ENCODE measurements around the gene PRKAG2.

The PRKAG2 gene

DNA sequence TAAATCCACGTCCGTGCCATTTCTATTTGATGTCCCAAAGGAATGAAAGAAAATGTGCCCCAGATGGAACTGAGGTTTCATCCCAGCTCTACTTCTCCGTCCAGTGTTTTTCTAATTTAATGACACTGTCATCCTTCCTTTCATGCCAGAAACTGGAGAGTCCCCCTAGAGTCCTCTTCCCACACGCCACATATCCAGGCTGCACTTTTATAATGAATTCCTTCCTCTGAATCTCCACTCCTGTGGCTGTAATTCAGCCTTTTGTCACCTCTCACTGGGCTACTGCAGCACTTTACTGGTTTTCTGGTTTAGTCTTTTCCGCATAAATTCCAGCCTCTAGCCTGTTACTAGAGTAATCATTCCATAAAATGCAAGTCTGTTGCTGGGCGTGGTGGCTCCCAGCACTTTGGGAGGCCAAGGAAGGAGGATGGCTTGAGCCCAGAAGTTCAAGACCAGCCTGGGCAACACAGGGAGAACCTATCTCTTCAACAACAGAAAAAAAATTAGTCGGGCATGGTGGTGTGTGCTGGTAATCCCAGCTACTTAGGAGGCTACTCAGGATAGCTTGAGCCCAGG lies 214.6 kb downstream of the PRKAG2 start:
- peaks cover 0 to 7% (median 6%) of the 10 kb centered on the region in 10 experiments; a peak in 14 of 20 replicates for H3K4me1 ChIP-seq
- H3K9me3 ChIP-seq (replicated peaks in 1 of 11) = peaks cover 3 to 14% (median 9%) of the 10 kb centered on the region in 11 experiments; a peak in 15 of 22 replicates
- no peak for TF ChIP-seq Cebpa-rat (IDR thresholded peaks at IDR 0.05)

DNA sequence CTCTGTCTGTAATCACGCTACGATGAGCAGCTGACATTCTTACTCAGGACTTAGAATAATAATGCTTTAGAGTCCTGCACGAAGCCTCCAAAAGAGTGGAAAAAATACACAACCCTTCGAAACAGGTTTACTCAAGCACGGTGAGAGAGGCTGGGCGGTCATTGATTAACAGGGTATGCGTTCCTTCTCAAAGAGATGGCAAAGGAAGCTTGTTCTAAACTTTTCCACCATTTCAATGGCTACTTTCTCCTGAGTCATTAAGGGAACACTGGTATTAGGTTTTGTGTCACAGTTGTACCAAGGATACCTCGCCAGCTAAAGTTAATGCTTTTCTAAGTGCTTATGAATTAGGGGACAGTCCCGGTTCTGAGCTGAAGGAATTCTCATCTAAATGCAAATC lies 215.3 kb downstream of the PRKAG2 start:
- Histone ChIP-seq H3K4me3 (no peak overlapping the region), H3K4me2 (no peak overlapping the region), H4K20me1 (no peaks in the 10 kb centered on the region), H3K27ac (no peak overlapping the region), H3K27me3 (no peaks in the 10 kb centered on the region), H3K9me3 (replicated peaks in 1 of 11) (peaks cover 3 to 8% (median 6%) of the 10 kb centered on the region in 11 experiments; a peak in 15 of 22 replicates), H3K4me1 (no peaks in the 10 kb centered on the region), H3K9ac (no peak overlapping the region), H3K36me3 (no peaks in the 10 kb centered on the region)
- no peak for TF ChIP-seq Cebpa-rat (IDR thresholded peaks at IDR 0.05)

More for the DNA sequence above, 214.6 kb downstream of the PRKAG2 start:
- no peaks in the 10 kb centered on the region; a peak in 1 of 22 replicates for H3K36me3 ChIP-seq
- no peak overlapping the region for H3K9ac ChIP-seq
- no peak overlapping the region for H3K4me2 ChIP-seq
- H3K27ac ChIP-seq = no peak overlapping the region
- H3K27me3 ChIP-seq = no peaks in the 10 kb centered on the region
- no peak overlapping the region for H3K4me3 ChIP-seq
- no peaks in the 10 kb centered on the region for H4K20me1 ChIP-seq

DNA sequence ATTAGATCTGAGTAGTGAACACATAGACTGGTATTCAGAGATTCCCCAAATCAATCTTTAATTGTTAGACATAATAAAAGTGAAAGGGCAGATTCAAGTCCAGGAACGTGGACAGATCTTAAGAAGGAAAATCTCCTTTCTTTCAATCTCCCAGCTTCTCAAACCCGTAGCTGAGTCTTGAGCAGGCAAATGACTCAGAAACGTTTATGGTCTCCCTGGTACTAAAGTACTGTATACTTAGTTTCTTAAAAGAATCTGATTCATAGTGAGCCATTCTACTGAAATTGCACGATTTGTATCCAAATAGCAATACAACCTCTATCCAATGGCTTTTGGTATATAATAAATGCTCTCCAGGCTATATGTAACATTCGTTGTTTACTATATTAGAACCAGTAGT lies 216.8 kb downstream of the PRKAG2 start:
- Histone ChIP-seq H3K4me3 (no peak overlapping the region), H3K36me3 (no peaks in the 10 kb centered on the region), H3K27me3 (no peaks in the 10 kb centered on the region), H3K4me2 (no peak overlapping the region), H3K9me3 (replicated peaks in 1 of 11) (no peaks in the 10 kb centered on the region), H4K20me1 (no peaks in the 10 kb centered on the region), H3K4me1 (no peaks in the 10 kb centered on the region), H3K9ac (no peak overlapping the region), H3K27ac (no peak overlapping the region)
- TF ChIP-seq Cebpa-rat (IDR thresholded peaks at IDR 0.05) = no peak

- H4K20me1 ChIP-seq = no peaks in the 10 kb centered on the region
- no peaks in the 10 kb centered on the region for H3K9me3 ChIP-seq (replicated peaks in 1 of 11)
- H3K9ac ChIP-seq = no peak overlapping the region
- no peak overlapping the region for H3K4me3 ChIP-seq
- H3K27me3 ChIP-seq = no peaks in the 10 kb centered on the region
- no peak for TF ChIP-seq Cebpa-rat (IDR thresholded peaks at IDR 0.05)
- no peaks in the 10 kb centered on the region for H3K36me3 ChIP-seq
- no peak overlapping the region for H3K27ac ChIP-seq
- no peaks in the 10 kb centered on the region for H3K4me1 ChIP-seq
- no peak overlapping the region for H3K4me2 ChIP-seq
Observed at GRCh38 chr7:151659219-151659618, 217.7 kb downstream of the PRKAG2 start.

DNA sequence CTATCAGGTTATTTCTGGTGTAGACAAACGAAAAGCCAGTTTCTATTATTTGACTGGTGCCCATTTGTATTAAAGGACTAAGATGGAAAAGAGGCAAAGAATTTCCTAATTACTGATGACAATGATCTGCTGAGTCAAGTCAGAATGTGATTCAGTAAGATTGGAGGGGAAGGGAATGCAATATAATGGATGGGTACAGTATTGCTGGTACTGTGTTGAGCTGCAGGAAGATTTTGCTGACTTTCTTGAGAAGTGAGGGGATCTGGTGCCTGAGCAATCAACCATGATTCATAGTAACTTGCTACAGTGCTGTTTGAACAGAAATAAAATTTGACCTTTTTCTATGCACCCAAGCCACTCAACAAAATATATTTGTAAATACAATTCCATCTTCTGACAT lies 218.1 kb downstream of the PRKAG2 start:
- no peak for TF ChIP-seq Cebpa-rat (IDR thresholded peaks at IDR 0.05)
- Histone ChIP-seq H4K20me1 (no peaks in the 10 kb centered on the region), H3K27me3 (no peaks in the 10 kb centered on the region), H3K4me1 (no peaks in the 10 kb centered on the region), H3K27ac (no peak overlapping the region), H3K4me3 (no peak overlapping the region), H3K9ac (no peak overlapping the region), H3K4me2 (no peak overlapping the region), H3K9me3 (replicated peaks in 1 of 11) (no peaks in the 10 kb centered on the region), H3K36me3 (no peaks in the 10 kb centered on the region)

- TF ChIP-seq Cebpa-rat (IDR thresholded peaks at IDR 0.05) = no peak
- no peaks in the 10 kb centered on the region for H3K9me3 ChIP-seq (replicated peaks in 1 of 11)
- no peaks in the 10 kb centered on the region for H3K4me1 ChIP-seq
- H3K36me3 ChIP-seq = no peaks in the 10 kb centered on the region
- no peaks in the 10 kb centered on the region for H3K27me3 ChIP-seq
- no peaks in the 10 kb centered on the region for H4K20me1 ChIP-seq
- no peak overlapping the region for H3K27ac ChIP-seq
- no peak overlapping the region for H3K4me3 ChIP-seq
- no peak overlapping the region for H3K9ac ChIP-seq
- H3K4me2 ChIP-seq = no peak overlapping the region
Observed at GRCh38 chr7:151657173-151657572, 219.7 kb downstream of the PRKAG2 start.

DNA sequence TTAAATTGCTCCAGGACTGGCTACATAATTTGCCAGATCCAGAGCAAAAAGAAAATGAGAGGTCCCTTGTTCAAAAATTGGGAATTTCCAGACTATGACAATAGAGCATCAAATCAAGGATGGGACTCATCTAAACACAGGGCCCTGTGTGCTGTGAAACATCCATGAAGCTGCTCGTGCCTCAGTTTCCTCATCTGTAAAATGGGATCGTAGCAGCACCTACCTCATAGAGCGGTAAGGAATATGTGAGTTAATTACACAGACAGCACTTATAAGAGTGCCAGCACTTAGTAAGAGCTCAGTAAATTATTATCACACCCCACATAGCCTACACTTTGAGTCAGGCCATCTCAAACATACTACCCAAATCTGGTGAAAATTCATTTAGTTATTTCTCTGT lies 221.4 kb downstream of the PRKAG2 start:
- no peaks in the 10 kb centered on the region for H3K36me3 ChIP-seq
- H3K9me3 ChIP-seq (replicated peaks in 1 of 11) = no peaks in the 10 kb centered on the region
- H3K4me1 ChIP-seq = peaks cover 0 to 12% (median 10%) of the 10 kb centered on the region in 10 experiments; a peak in 13 of 20 replicates
- H3K9ac ChIP-seq = no peak overlapping the region
- H4K20me1 ChIP-seq = no peaks in the 10 kb centered on the region
- H3K4me3 ChIP-seq = no peak overlapping the region
- no peak overlapping the region for H3K4me2 ChIP-seq
- no peak overlapping the region for H3K27ac ChIP-seq
- H3K27me3 ChIP-seq = no peaks in the 10 kb centered on the region
- TF ChIP-seq Cebpa-rat (IDR thresholded peaks at IDR 0.05) = no peak

GRCh38 chr7:151652111-151652510 lies 224.8 kb downstream of the PRKAG2 start:
- Histone ChIP-seq H3K4me1 (peaks cover 0 to 23% (median 17%) of the 10 kb centered on the region in 10 experiments; a peak in 13 of 20 replicates), H3K4me2 (no peak overlapping the region), H3K4me3 (no peak overlapping the region), H4K20me1 (no peaks in the 10 kb centered on the region), H3K36me3 (peaks cover 0 to under 1% (median 0%) of the 10 kb centered on the region in 11 experiments; a peak in 2 of 22 replicates), H3K9ac (no peak overlapping the region), H3K9me3 (replicated peaks in 1 of 11) (no peaks in the 10 kb centered on the region), H3K27ac (no peak overlapping the region), H3K27me3 (no peaks in the 10 kb centered on the region)
- TF ChIP-seq Cebpa-rat (IDR thresholded peaks at IDR 0.05) = no peak

DNA sequence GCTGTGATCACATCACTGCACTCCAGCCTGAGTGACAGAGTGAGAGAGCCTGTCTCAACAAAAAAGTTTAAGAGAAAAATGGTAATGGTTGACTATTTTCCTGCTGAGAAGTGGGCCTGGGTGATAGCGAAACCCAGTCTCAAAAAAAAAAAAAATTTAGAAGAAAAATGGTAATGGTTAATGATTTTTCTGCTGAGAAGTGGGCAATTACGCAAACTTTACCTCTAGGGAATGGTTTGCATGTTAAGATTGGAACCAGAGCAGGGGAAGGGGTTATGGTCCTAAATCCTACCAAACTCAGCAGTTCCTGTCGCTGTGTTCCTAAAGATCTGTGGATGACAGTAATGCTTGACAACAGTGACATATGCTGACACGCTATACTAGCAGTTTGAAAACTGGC lies 226.8 kb downstream of the PRKAG2 start:
- H3K9ac ChIP-seq = no peak overlapping the region
- no peak overlapping the region for H3K4me3 ChIP-seq
- peaks cover 3 to 11% (median 5%) of the 10 kb centered on the region in 11 experiments; a peak in 20 of 22 replicates for H3K9me3 ChIP-seq (replicated peaks in 1 of 11)
- no peaks in the 10 kb centered on the region for H4K20me1 ChIP-seq
- H3K4me2 ChIP-seq = peak overlapping the region in 6 of 11 experiments; percentile 9 to 59 (median 28); a peak in 8 of 22 replicates
- peaks cover 0 to 9% (median 0%) of the 10 kb centered on the region in 11 experiments; a peak in 3 of 22 replicates for H3K36me3 ChIP-seq
- H3K27me3 ChIP-seq = no peaks in the 10 kb centered on the region
- 0 out of 22 replicates have a peak, but pooled peaks of 2 of the 11 experiments have one; percentile 20 to 34 for TF ChIP-seq Cebpa-rat (IDR thresholded peaks at IDR 0.05)
- H3K27ac ChIP-seq = peak overlapping the region in 3 of 11 experiments; percentile 2 to 31 (median 24); a peak in 2 of 22 replicates
- peaks cover 0 to 23% (median 17%) of the 10 kb centered on the region in 10 experiments; a peak in 13 of 20 replicates for H3K4me1 ChIP-seq

GRCh38 chr7:151648429-151648828 lies 228.5 kb downstream of the PRKAG2 start:
- no peak overlapping the region for H3K4me2 ChIP-seq
- no peaks in the 10 kb centered on the region for H4K20me1 ChIP-seq
- no peak for TF ChIP-seq Cebpa-rat (IDR thresholded peaks at IDR 0.05)

More at GRCh38 chr7:151648429-151648828, 228.5 kb downstream of the PRKAG2 start:
- peaks cover 6 to 16% (median 10%) of the 10 kb centered on the region in 11 experiments; a peak in 20 of 22 replicates for H3K9me3 ChIP-seq (replicated peaks in 1 of 11)
- no peaks in the 10 kb centered on the region for H3K27me3 ChIP-seq
- peaks cover 0 to 23% (median 17%) of the 10 kb centered on the region in 10 experiments; a peak in 13 of 20 replicates for H3K4me1 ChIP-seq
- H3K36me3 ChIP-seq = peaks cover 0 to 9% (median 0%) of the 10 kb centered on the region in 11 experiments; a peak in 3 of 22 replicates
- no peak overlapping the region for H3K9ac ChIP-seq
- no peak overlapping the region for H3K27ac ChIP-seq
- H3K4me3 ChIP-seq = no peak overlapping the region

All from BLaER1 treated with 17β-estradiol and CSF1 and Interleukin-3, amounts not matched to agents 10 nM and 100 nM (cell line).